Lower lobe of right lung (tissue), 2 donors: ENCODE results near the gene LRIG1. TPM values are rescaled to one million over a fixed set of nuclear protein-coding genes. Genes with fewer than 3 reads are reported as not detected.

Experiments
- ATAC-seq, 2 donors: fragments of 200-7000 bp; cut with Tn5 transposase; one replicate each; pipeline ENCODE4 v1.9.1; 2020 to 2022; ENCODE audit warnings: mild to moderate bottlenecking in 2 of 2, moderate library complexity in 2 of 2
- DNase-seq: peaks from one replicate; pipeline ENCODE4 v3.0.0-alpha.2; 2020
- H3K27ac ChIP-seq: fragments of 200-600 bp; one replicate; pipeline ENCODE4 v1.8.0; 2022
- H3K27me3 ChIP-seq: fragments of 200-600 bp; one replicate; pipeline ENCODE4 v1.8.0; 2022; ENCODE audit warnings: low read depth
- H3K36me3 ChIP-seq: fragments of 200-600 bp; one replicate; pipeline ENCODE4 v1.8.0; 2022; ENCODE audit warnings: mild to moderate bottlenecking
- H3K4me1 ChIP-seq: fragments of 200-600 bp; one replicate; pipeline ENCODE4 v1.8.0; 2022
- H3K4me3 ChIP-seq: fragments of 200-600 bp; one replicate; pipeline ENCODE4 v1.8.0; 2022; ENCODE audit warnings: mild to moderate bottlenecking
- H3K9me3 ChIP-seq: fragments of 200-600 bp; one replicate; pipeline ENCODE4 v1.8.0; 2022
- CTCF ChIP-seq: fragments of 200-600 bp; IDR thresholded peaks from one replicate; pipeline ENCODE4 v1.8.0; 2022; ENCODE audit warnings: antibody characterized with exemption, mild to moderate bottlenecking
- intact Hi-C: fragments of 100-400 bp; cut with DNase I; formaldehyde crosslinking; loops from one replicate; pipeline ENCODE4 v1.11.0; 2022
- total RNA-seq: library from RNA; stranded (reverse); fragmentation: NEBNext Ultra II Directional; extraction: Animal tissue kit (Norgen Biotek cat#: 25700); gene quantifications from one replicate; pipeline ENCODE4 v1.2.1, GENCODE V29; 2021
- donor health status: DM: no; HTN: yes; CAD: no; lungs with severe emphysema.

Gene LRIG1
- total RNA-seq, 1 donor from 2014 or later: 54.2 TPM

DNA sequence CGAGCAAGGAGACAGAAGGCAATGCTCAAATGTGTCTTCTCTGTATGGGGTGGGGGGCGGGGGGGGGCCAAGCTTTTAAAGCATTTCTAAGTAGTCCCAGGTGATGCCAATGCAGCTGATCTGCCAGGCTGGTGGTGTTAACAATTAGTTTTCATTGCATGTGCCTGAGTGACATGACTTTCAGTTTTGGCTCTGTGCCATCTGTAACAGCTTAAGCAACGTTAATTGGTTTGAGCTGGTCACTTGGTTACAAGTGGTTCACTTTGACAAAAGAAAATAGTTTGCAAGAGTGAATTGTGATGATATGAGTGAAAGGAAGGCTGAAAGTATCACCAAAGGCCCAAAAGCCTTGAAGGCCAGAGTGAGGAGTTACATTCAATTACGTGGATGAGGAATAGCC is 26.4 kb upstream of the LRIG1 start:
- H3K36me3 ChIP-seq: no peaks in the 10 kb centered on the region
- no peaks in the 10 kb centered on the region for H3K9me3 ChIP-seq
- no peak for DNase-seq
- no peak overlapping the region for H3K4me3 ChIP-seq
- no peak for ATAC-seq
- no peak for TF ChIP-seq CTCF
- H3K27me3 ChIP-seq: no peaks in the 10 kb centered on the region
- H3K27ac ChIP-seq: no peak overlapping the region
- intact Hi-C loops: no loop called here
- no peaks in the 10 kb centered on the region for H3K4me1 ChIP-seq

DNA sequence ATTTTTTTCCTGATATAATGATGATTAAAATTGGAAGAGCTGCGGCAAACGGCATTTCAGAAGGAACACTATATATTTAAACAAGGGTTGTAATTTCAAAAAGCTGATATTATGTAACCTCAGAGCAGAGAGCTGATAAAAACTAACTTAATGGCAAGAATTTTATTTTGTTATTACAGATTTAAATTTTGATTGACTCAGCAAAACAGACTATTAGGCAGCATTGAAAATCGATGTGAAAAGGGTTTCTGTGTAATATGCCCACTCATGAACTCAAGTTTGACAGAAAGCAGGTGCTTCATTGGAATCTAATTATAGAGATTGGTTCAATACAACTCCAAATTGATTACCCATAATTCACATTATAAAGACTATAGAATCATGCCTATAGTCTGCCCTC is 24.9 kb upstream of the LRIG1 start:
- H3K27ac ChIP-seq: no peak overlapping the region
- no peaks in the 10 kb centered on the region for H3K4me1 ChIP-seq
- H3K4me3 ChIP-seq: no peak overlapping the region
- H3K9me3 ChIP-seq: no peaks in the 10 kb centered on the region
- no peak for TF ChIP-seq CTCF
- intact Hi-C loops: no loop called here
- ATAC-seq (no peak), DNase-seq (no peak)
- no peaks in the 10 kb centered on the region for H3K27me3 ChIP-seq
- no peaks in the 10 kb centered on the region for H3K36me3 ChIP-seq

DNA sequence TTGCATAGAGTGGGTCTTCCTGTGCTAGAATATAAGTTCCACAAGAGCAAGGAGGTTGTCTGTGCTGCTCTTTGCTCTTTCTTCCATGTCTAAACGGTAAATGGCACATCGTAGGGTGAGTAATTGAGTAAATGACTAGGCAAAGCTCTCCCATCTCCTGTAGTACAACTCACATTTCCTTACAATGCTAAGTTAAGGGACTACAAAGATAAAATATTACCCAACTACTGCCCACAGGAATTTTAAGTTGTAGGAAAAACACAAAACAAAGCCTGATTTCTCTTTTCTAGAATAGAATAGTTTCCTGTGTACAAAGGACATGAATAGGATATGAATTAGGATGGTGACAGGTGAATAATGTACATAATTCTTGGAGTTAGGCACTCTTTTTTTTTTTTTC is 19.9 kb upstream of the LRIG1 start:
- no peaks in the 10 kb centered on the region for H3K4me1 ChIP-seq
- no peak overlapping the region for H3K4me3 ChIP-seq
- DNase-seq: no peak
- TF ChIP-seq CTCF: no peak
- no peak for ATAC-seq
- intact Hi-C loops: no loop called here
- no peaks in the 10 kb centered on the region for H3K27me3 ChIP-seq
- H3K9me3 ChIP-seq: no peaks in the 10 kb centered on the region
- no peak overlapping the region for H3K27ac ChIP-seq
- no peaks in the 10 kb centered on the region for H3K36me3 ChIP-seq

GRCh38 chr3:66518644-66519043 is 17.8 kb upstream of the LRIG1 start:
- intact Hi-C loops: no loop called here
- ATAC-seq: no peak
- Histone ChIP-seq H3K36me3 (no peaks in the 10 kb centered on the region), H3K27ac (no peak overlapping the region), H3K4me1 (no peaks in the 10 kb centered on the region), H3K4me3 (no peak overlapping the region), H3K27me3 (no peaks in the 10 kb centered on the region), H3K9me3 (no peaks in the 10 kb centered on the region)
- DNase-seq: no peak
- no peak for TF ChIP-seq CTCF

DNA sequence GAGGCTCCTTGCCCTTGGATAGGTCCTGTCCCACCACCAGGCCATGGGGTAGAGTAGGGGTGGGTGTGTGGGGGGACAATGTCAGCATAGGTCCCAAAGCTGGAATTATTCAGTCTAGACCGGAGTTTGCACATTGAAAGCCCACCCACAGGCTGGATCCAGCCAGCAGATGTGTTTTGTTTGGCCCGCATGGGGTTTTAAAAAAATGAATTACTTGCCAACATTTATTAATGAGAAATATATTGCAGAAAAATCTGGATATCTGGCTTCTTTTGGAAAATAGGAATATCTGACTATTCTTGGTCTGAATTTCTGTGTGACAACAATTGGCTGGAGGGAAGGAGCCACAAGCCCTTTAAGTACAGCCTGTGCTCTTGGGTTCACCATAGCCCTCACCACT is 17.3 kb upstream of the LRIG1 start:
- Histone ChIP-seq H3K27ac (no peak overlapping the region), H3K4me3 (no peak overlapping the region), H3K4me1 (no peaks in the 10 kb centered on the region), H3K27me3 (no peaks in the 10 kb centered on the region), H3K9me3 (no peaks in the 10 kb centered on the region), H3K36me3 (no peaks in the 10 kb centered on the region)
- TF ChIP-seq CTCF: no peak
- ATAC-seq (no peak), DNase-seq (no peak)
- intact Hi-C loops: no loop called here

- H3K9me3 ChIP-seq: no peaks in the 10 kb centered on the region
- H3K27me3 ChIP-seq: no peaks in the 10 kb centered on the region
- H3K27ac ChIP-seq: no peak overlapping the region
- intact Hi-C loops: no loop called here
- DNase-seq: no peak
- H3K36me3 ChIP-seq: no peaks in the 10 kb centered on the region
- H3K4me3 ChIP-seq: no peak overlapping the region
- H3K4me1 ChIP-seq: no peaks in the 10 kb centered on the region
- no peak for TF ChIP-seq CTCF
- no peak for ATAC-seq
These were observed 16.4 kb upstream of the LRIG1 start for GRCh38 chr3:66517241-66517640.
